ENCODE data around the gene ABCA8. TPM values are rescaled to one million over a fixed set of nuclear protein-coding genes. Genes with fewer than 3 reads are reported as not detected.

Gene ABCA8
- total RNA-seq, 1 donor from 2014 or later = 2.6 TPM

DNA sequence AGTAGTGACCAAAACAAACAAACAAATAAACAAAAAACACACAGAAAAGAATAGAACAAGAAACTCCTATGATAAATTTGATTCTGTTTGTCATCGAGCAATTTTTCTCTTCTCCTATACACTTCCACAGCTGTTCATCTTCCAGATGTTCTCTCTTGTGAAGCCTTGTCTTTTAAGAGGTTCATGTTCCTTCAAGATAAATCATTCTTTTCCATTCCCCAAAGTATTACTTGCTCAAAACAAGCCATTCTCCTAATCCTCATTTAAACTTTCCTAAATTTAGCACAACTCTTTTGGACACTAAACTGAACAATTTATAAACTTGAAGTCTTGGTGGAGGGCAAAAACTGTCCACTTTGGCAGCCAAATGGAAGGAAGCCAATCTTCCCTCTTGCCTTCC, 103.3 kb downstream of the ABCA8 start:
- Mint-ChIP-seq H3K4me1 (peaks cover 14% of the 10 kb centered on the region), H3K4me3 (no peak overlapping the region), H3K36me3 (no peaks in the 10 kb centered on the region), H3K27ac (no peak overlapping the region), H3K9me3 (peaks cover 6% of the 10 kb centered on the region), H3K27me3 (ENCODE audit: low read depth) (peaks cover 25% of the 10 kb centered on the region)
- no peak for DNase-seq (ENCODE audit: low spot score in 2 of 2, unreplicated experiment in 2 of 2)
- TF ChIP-seq, protein P1, sequence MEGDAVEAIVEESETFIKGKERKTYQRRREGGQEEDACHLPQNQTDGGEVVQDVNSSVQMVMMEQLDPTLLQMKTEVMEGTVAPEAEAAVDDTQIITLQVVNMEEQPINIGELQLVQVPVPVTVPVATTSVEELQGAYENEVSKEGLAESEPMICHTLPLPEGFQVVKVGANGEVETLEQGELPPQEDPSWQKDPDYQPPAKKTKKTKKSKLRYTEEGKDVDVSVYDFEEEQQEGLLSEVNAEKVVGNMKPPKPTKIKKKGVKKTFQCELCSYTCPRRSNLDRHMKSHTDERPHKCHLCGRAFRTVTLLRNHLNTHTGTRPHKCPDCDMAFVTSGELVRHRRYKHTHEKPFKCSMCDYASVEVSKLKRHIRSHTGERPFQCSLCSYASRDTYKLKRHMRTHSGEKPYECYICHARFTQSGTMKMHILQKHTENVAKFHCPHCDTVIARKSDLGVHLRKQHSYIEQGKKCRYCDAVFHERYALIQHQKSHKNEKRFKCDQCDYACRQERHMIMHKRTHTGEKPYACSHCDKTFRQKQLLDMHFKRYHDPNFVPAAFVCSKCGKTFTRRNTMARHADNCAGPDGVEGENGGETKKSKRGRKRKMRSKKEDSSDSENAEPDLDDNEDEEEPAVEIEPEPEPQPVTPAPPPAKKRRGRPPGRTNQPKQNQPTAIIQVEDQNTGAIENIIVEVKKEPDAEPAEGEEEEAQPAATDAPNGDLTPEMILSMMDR (IDR thresholded peaks at IDR 0.05; ENCODE audit: unreplicated experiment) = no peak

DNA sequence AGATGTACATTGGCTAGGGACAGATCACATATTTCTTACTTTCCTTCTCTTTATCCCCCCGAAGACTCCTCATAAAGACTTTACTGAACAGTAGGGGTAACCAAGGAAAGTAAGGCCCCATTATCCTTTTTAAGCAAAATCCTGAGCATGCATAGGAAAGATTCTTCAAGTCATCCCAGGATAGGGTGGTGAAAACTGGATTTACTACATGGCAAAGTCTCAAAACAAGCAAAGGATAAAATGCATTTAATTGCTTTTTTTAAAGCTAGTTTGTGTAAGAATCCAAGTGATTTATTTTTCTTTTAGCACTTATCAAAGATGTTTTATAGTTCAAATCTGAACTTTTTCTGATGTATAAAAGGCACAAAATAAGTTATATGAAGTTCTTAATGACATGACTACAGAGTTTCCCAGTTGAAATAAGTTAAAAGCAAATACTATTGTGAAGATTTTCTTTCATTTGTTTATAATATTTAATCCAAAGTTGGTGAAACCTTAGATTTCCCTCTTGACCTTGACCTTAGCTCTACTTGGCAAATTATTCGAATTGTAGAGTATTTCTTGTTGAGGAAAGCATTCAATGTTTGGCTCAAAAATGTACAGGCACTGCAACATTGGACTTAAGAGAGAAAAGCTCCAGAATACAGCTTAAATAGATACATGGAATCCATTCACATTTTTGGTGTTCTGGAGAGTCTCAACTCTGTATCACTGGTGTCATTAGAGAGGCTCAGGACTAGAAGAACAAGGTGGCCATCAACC, 104.3 kb downstream of the ABCA8 start:
- Mint-ChIP-seq H3K27me3 (ENCODE audit: low read depth) (peaks cover 29% of the 10 kb centered on the region), H3K27ac (no peak overlapping the region), H3K4me1 (peaks cover 14% of the 10 kb centered on the region), H3K4me3 (no peak overlapping the region), H3K36me3 (no peaks in the 10 kb centered on the region), H3K9me3 (peaks cover 9% of the 10 kb centered on the region)
- TF ChIP-seq, protein P1 (IDR thresholded peaks at IDR 0.05; ENCODE audit: unreplicated experiment) = no peak
- no peak for DNase-seq (ENCODE audit: low spot score in 2 of 2, unreplicated experiment in 2 of 2)

DNA sequence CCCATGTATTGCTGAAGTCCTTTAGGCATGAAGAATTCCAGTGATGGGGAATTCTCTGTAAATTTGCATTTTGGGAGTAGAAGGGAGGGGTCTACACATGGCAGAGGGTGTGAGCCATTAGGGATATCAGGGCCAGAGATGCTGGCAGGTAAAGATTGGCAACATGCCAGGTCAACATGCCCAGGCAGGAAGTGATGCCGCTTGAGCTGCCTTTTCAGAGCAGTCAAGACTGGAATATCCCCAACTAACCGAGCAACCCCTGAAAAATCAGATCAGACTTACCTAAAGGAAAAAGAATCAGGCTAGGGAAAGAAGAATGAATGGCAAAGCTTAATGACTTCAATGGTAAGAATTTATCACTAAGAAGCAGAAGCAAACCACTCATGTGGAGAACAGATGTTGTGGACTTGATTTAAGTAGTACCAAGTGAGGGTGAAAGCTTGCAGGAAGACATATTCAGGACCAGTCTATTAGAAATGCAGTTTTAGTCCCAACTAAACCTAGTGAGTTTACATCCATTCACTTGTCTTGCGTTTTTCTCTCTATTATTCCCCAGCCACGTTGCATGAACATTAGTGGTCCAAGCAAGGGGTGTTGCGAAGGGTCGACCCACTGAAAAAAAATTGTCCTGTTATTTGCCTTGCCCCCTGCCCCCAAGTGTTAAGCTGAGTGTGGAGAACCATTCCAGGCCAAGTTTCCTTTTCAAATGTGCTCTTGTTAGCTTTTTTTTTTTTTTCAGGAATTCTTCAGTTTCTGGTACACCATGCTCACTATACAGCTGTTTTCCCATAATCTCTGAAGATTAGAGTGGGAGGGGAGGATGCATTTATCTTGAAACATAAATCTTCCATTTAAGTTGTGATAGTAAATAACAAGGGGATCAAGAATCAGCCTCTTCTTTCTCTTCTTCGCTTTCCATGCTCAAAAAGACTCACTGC, 105.2 kb downstream of the ABCA8 start:
- H3K9me3 Mint-ChIP-seq = peaks cover 16% of the 10 kb centered on the region
- TF ChIP-seq, protein P1 (IDR thresholded peaks at IDR 0.05; ENCODE audit: unreplicated experiment) = no peak
- peaks cover 32% of the 10 kb centered on the region for H3K27me3 Mint-ChIP-seq (ENCODE audit: low read depth)
- no peak overlapping the region for H3K4me3 Mint-ChIP-seq
- DNase-seq (ENCODE audit: low spot score in 2 of 2, unreplicated experiment in 2 of 2) = no peak
- H3K4me1 Mint-ChIP-seq = peaks cover 14% of the 10 kb centered on the region
- no peak overlapping the region for H3K27ac Mint-ChIP-seq
- H3K36me3 Mint-ChIP-seq = no peaks in the 10 kb centered on the region

DNA sequence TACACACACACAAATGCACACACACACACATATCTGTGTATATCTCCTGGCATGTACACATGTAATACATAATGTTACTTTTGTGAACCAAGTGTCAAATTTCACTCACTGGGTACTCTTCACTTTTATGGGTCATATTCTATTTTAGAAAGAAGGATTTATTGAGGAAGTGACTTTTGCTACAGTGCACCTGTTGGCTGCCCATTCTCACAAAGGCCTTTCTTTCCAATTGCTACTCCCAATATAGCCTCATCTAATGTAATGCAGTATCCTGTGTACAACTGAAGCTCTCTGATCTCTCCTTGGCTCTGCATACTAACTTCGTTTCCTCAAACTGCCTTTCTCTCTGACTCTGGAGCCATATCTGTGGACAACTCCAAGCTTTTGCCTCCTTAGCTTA, 107.5 kb downstream of the ABCA8 start:
- TF ChIP-seq, protein P1 (IDR thresholded peaks at IDR 0.05; ENCODE audit: unreplicated experiment) = no peak
- Mint-ChIP-seq H3K4me1 (peaks cover 14% of the 10 kb centered on the region), H3K27ac (no peak overlapping the region), H3K9me3 (peaks cover 16% of the 10 kb centered on the region), H3K36me3 (no peaks in the 10 kb centered on the region), H3K4me3 (no peak overlapping the region), H3K27me3 (ENCODE audit: low read depth) (peaks cover 35% of the 10 kb centered on the region)
- DNase-seq (ENCODE audit: low spot score in 2 of 2, unreplicated experiment in 2 of 2) = no peak

DNA sequence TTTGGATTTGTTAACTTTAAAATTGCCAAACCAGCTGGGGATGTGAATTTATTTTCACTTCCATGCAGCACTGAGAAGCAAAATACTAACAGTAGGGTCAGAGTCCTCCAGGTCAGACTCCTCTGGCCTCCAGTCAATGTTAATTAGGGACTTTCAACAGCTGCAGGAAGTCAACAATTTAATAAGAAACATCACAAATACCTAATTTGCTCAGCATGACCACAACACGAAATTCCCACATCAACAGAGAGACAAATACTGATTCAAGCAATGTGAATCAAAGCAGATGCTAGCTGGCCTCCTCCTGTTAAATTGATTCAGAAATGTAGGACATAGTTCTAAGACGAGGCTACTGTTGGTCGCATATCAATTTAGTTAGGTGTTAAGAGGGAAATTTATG, 111.7 kb downstream of the ABCA8 start:
- H3K36me3 Mint-ChIP-seq = no peaks in the 10 kb centered on the region
- H3K4me1 Mint-ChIP-seq = no peaks in the 10 kb centered on the region
- no peak overlapping the region for H3K4me3 Mint-ChIP-seq
- H3K27ac Mint-ChIP-seq = no peak overlapping the region
- DNase-seq (ENCODE audit: low spot score in 2 of 2, unreplicated experiment in 2 of 2) = no peak
- peaks cover 34% of the 10 kb centered on the region for H3K27me3 Mint-ChIP-seq (ENCODE audit: low read depth)
- H3K9me3 Mint-ChIP-seq = peaks cover 9% of the 10 kb centered on the region
- TF ChIP-seq, protein P1 (IDR thresholded peaks at IDR 0.05; ENCODE audit: unreplicated experiment) = no peak
